Head of caudate nucleus (tissue), 42 donors: Measurements from ENCODE around the gene STKLD1.

Source experiments
- DNase-seq, 42 donors: peaks; one replicate each; pipeline versions ENCODE4 v3.0.0 to v3.0.0-alpha.2; 2020 to 2021; ENCODE audit warnings: mixed read lengths in 7 of 42
- intact Hi-C: fragments of 100-400 bp; cut with DNase I; formaldehyde crosslinking; loops from one replicate; pipeline ENCODE4 v1.15.0; 2022

STKLD1 gene

GRCh38 chr9:133397370-133397769 lies 21.2 kb downstream of the STKLD1 start:
- intact Hi-C loops: no loop called here
- DNase-seq: no peak

GRCh38 chr9:133397895-133398294 lies 21.7 kb downstream of the STKLD1 start:
- intact Hi-C loops: no loop called here
- no peak for DNase-seq

DNA sequence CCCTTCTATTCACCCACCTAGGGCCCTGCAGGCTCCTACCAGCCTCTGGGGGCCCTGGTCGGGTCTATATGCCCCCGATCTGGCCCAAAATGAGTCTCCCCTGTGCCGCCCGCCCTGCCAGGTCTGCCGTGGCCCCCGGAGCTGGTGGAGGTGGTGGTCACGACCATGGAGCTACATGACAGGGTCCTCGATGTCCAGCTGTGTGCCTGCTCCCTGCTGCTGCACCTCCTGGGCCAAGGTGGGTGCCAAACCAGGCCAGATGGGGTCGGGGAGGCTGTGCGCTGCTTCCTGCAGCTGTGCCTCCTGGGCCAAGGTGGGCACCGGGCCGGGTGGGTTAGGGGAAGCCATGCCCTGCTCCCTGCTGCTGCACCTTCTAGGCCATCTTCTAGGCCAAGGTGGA lies 24.1 kb downstream of the STKLD1 start:
- intact Hi-C loops: no loop called here
- DNase-seq: no peak

DNA sequence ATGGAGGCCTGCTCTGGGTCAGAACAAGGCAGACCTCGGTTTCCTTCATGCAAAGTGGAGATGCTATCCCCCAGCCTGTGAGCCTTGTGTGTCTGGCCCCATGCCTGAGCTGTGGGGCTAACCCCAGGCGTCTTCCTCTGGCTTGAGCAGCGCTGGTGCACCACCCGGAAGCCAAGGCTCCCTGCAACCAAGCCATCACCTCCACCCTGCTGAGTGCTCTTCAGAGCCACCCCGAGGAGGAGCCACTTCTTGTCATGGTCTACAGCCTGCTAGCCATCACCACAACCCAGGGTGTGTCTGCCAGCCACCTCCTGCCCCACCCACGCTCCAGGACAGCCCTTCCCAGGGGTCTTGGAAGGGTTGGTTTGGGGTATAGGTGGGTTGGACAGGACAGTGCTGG lies 25.4 kb downstream of the STKLD1 start:
- intact Hi-C loops: no loop called here
- DNase-seq: no peak

DNA sequence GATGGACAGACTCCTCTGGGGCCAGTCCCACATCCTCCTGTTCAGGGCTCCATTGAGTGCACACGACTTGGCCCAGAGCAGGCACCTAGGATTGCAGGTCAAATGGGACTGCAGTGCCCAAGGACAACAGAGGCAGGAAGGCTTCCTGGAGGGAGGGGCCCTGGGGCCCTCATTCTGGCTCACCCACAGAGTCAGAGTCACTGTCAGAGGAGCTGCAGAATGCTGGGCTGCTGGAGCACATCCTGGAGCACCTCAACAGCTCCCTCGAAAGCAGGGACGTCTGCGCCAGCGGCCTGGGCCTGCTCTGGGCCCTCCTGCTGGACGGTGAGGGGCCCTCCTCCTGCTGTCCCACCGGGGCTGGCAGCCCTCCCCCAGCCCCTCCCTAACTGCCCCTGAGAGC lies 26.5 kb downstream of the STKLD1 start:
- no peak for DNase-seq
- intact Hi-C loops: no loop called here

DNA sequence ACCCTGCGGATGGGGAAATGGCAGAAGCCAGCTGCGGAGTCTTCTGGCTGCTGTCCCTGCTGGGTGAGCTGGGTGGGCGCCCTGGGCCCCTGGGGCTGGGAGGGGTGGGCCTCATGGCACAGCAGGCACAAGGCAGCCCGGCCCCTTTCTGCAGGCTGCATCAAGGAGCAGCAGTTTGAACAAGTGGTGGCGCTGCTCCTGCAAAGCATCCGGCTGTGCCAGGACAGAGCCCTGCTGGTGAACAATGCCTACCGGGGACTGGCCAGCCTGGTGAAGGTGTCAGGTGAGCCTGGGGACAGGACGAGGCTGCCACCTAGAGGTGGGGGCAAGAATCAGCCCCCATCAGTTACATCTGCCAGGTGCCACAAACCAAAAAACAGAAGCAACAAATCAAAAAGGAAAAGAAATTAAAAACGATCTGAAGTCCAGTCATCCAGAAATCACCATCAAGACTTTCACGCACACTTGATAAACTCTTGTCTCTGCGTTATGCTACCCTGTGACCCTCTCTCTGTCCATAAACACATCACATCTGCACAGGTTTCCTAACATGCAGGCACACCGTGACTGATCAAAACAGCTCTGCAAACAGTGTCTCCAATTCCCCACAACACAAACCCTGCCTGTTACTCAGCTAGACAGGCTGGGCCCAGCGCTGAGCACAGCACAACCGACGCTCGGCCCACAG lies 27.7 kb downstream of the STKLD1 start:
- intact Hi-C loops: no loop called here
- peak in 8 of 42 donors; percentile 19 to 52 (median 30) for DNase-seq

DNA sequence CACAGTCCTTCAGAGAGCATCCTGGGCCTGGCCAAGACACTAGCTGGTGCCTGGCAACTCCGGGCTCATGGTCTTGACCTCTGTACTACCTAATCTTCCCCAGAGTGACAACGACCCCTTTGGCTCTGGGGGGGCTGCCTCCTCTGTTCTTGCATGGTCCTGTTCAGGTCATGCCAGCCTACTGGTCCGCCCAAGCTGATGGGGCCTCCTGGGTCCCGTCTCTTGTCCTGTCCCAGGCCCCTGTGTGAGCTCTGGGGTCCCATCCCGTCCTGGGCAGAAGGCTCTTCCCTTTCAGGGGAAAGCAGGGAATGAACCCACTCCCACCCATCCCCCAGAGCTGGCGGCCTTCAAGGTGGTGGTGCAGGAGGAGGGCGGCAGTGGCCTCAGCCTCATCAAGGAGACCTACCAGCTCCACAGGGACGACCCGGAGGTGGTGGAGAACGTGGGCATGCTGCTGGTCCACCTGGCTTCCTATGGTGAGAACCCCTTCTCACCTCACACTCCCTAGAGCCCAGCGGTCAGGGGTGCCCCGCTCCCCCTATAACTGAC lies 28.4 kb downstream of the STKLD1 start:
- no peak for DNase-seq
- intact Hi-C loops: loop anchor here (5.0 kb wide), 1 partner anchor 83 kb away; no protein-coding TSS in a partner anchor

DNA sequence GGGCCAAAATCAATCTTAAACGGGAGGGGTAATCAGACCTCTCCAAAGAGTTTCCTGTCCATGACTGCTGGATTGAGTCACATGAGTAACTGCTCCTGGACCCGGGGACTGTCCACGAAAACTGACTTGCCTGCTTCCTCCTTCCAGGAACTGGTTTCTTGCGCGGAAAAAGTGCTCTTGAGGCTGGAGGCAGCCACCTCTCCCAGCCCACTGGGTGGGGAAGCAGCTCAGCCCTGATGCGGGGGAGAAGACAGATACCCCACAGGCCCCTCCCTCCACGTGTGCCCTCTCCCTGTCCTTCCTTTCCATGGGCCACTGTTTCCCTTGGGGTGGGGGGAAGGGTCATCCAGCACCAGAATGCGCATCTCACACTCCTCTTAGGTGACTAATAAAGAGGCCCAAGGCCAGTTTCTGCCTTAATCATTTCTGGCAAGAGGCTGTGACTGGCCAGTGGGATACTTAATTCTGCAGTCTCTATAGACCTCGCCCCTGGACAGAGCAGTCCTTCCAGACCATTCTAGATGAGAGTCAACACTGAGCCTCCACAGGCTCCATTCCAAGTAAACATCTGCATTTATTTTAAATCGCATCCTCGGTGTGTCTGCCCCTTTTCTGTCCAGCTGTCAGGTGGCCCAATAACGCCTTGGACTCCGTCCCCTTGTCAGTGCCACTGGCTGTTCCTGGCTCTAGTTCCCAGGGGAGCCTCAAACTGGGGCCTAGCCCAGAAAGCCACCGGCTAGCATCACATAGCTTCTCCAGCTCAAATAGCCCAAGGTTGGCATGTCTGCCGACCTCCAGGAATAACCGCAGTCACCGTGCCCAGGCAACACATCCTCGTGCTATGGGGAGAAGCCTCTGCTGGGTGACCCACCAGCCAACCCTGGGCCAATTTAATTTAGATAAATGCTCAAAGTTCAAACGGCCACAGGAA lies 29.6 kb downstream of the STKLD1 start:
- DNase-seq: no peak
- intact Hi-C loops: loop anchor here (5.0 kb wide), 1 partner anchor 82 kb away; no protein-coding TSS in a partner anchor

- DNase-seq: peak; percentile 70 to 91 (median 82)
- intact Hi-C loops: loop anchor here (5.0 kb wide), 1 partner anchor 81 kb away; no protein-coding TSS in a partner anchor
These were observed 30.5 kb downstream of the STKLD1 start for GRCh38 chr9:133406480-133407307.

- intact Hi-C loops: loop anchor here (5.0 kb wide), 1 partner anchor 79 kb away; no protein-coding TSS in a partner anchor
- no peak for DNase-seq
These were observed 31.9 kb downstream of the STKLD1 start for GRCh38 chr9:133408042-133408441.

DNA sequence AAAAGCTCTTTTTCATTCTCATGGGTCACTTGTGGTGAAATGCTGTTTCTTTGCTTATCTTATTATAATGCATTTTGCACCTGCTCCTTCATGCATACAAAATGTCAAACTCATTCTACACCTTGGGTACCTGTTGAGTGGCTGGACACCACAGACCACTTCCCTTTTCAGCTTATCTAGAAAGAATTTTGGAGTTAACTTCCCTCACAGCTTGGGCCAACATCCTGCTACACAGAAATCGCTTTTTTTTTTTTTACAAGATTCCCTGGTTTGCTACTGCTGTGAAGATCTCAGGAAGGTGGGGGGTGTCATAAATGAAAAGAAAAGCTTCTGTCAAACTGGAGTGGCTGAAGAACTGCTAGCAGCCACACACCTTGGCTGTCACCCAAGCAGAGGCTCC lies 39.0 kb downstream of the STKLD1 start:
- DNase-seq: no peak
- intact Hi-C loops: loop anchor here (5.0 to 10.0 kb wide), 2 partner anchors 42 to 60 kb away; partner anchors contain the start of genes CACFD1, SURF1 and SURF2

DNA sequence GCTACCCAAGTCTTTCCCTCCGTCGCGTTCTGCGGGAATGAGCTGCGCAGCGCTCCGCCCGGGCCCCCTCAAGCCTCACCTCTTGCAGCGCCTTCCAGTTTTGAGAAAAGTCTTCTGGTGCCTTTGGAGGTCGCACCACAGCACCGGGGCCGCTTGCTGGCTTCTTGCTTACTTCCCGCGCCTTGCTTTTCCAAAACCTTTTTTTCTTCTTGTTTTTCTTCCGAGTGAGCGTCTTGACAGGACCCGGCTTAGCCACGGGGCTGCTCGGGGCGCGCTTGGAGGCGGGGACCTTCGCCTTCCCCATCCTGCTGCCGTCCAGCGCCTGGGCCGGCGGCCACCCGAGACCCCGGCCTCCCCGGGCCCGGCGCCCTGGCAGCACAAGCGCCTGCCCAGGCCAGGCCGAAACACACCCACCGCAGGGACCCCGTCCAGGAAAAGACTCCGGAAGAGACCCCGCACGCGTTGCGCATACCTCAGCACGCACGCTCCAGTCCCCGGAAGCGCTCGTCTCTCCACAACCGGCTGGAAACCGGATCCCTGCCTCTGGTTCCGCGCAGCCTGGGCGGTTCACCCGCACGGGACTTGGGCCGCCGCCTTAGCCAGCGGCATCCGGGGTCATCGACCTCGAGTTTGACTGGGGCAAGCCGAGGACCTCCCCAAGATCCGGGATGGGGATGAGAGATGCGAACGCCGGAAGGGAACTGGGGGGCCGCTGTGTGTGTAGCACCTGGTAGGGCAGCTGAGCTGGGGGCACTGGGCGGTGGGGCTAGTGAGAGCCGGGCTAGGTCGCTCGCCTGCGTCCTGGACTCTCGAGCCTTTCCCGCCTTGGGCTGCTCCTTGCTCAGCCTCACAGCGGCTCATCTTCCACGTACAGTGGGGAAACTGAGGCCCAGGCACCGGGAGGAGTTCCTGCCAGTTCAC lies 41.6 kb downstream of the STKLD1 start, which contains the start of gene REXO4:
REXO4 (minus strand) TSS at position 470 of the 921 bp plus-strand sequence; CDS start at position 304, 166 bp downstream.
- peak; percentile 59 to 93 (median 82) for DNase-seq
- intact Hi-C loops: loop anchor here (5.0 to 10.0 kb wide), 2 partner anchors 40 to 63 kb away; partner anchors contain the start of genes CACFD1, SURF1 and SURF2

DNA sequence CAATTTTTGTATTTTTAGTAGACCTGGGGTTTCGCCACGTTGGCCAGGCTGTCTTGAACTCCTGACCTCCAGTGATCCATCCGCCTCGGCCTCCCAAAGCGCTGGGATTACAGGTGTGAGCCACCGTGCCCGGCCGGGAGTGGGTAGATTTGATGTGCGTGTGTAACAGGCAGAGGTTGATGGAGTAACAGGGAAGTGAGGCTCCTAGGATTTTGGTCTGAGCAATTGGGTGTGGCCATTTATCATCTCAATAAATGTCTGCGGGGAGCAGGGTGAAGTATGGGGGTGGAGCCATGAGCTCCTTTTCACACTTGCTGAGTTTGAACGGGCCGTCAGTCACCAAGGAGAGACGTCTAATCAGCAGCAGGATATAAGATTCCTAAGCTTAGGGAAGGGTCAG lies 42.8 kb downstream of the STKLD1 start:
- intact Hi-C loops: loop anchor here (5.0 to 10.0 kb wide), 2 partner anchors 38 to 64 kb away; partner anchors contain the start of genes CACFD1, SURF1 and SURF2
- DNase-seq: no peak

DNA sequence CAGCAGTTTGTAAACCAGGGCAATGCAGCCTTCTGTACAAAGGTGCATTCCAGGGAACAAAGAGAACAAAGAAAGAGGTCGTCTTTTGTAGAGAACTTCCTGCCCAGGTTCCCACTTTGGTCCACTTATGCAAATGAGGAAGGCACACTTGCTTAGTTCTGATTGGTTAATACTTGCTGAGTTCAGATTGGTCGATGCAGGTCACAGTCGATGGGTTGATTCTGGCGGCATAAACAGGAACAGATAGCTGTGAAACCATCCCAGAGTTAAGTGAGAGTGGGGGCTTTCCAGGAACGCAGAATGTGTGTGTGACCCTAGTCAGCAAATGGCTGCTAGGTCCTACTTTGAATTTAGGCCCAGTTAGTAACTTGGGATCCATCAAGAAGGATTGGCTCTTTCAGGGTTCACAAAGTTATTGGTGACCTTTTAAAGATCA lies 44.2 kb downstream of the STKLD1 start:
- no peak for DNase-seq
- intact Hi-C loops: no loop called here

- DNase-seq: no peak
- intact Hi-C loops: no loop called here
These were observed 45.7 kb downstream of the STKLD1 start, which contains the start of gene ADAMTS13 for GRCh38 chr9:133421615-133422542. Gene ADAMTS13, plus strand, starts transcription at chr9:133422367. Its CDS starts 77 bp downstream, at chr9:133422444.

GRCh38 chr9:133423216-133423615 lies 47.0 kb downstream of the STKLD1 start:
- DNase-seq: no peak
- intact Hi-C loops: no loop called here
